PC-9 (cell line): Measurements from ENCODE around the gene TBC1D25. TPM values are rescaled to one million over a fixed set of nuclear protein-coding genes. Genes with fewer than 3 reads are reported as not detected.

ENCODE experiments used
- BruUV-seq: library from RNA; stranded (reverse); fragments of 400-500 nt; replicated peaks from 2 replicates; lab custom pipeline; 2021; lab: Mats Ljungman, UMichigan
- CTCF ChIA-PET: fragments of 300-600 bp; sonication (Branson Sonifier 250); formaldehyde crosslinking; loops from one replicate; lab custom pipeline; 2022; ENCODE audit warnings: antibody characterized with exemption; lab: Charles Lee
- POLR2A ChIA-PET: fragments of 300-600 bp; sonication (Branson Sonifier 250); formaldehyde crosslinking; loops from one replicate; lab custom pipeline; 2022; ENCODE audit warnings: antibody characterized with exemption; ENCODE audit not compliant: unreplicated experiment; lab: Charles Lee
- DNase-seq, 2 experiments: peaks; one replicate each; pipeline versions ENCODE4 v3.0.0 to v3.0.0-alpha.2; 2015 to 2022; ENCODE audit warnings: mixed read lengths in 1 of 2
- H2AFZ ChIP-seq: fragments of 200-600 bp; sonication (generic); 2 replicates; pipeline ENCODE4 v1.8.1; 2017; ENCODE audit warnings: antibody characterized with exemption
- H3F3A ChIP-seq: fragments of 200-600 bp; sonication (generic); 2 replicates; pipeline ENCODE4 v1.8.1; 2017; ENCODE audit warnings: antibody characterized with exemption, mild to moderate bottlenecking, low read depth; ENCODE audit not compliant: insufficient read depth
- H3K27ac ChIP-seq: fragments of 200-600 bp; sonication (generic); 2 replicates; pipeline ENCODE4 v1.6.1; 2016; ENCODE audit warnings: mixed run types
- H3K27me3 ChIP-seq: fragments of 200-600 bp; sonication (generic); 2 replicates; pipeline ENCODE4 v1.6.1; 2016; ENCODE audit warnings: low read depth, mixed run types; ENCODE audit not compliant: insufficient read depth
- H3K36me3 ChIP-seq: fragments of 200-600 bp; sonication (generic); 2 replicates; pipeline ENCODE4 v1.6.1; 2016; ENCODE audit warnings: low read depth, mixed run types
- H3K4me1 ChIP-seq: fragments of 200-600 bp; sonication (generic); replicated peaks from 2 replicates; pipeline ENCODE4 v1.6.1; 2016; ENCODE audit warnings: mixed run types; ENCODE audit not compliant: insufficient read depth
- H3K4me2 ChIP-seq: fragments of 200-600 bp; sonication (generic); 2 replicates; pipeline ENCODE4 v1.6.1; 2017; ENCODE audit warnings: mixed run types
- H3K4me3 ChIP-seq: fragments of 200-600 bp; sonication (generic); 2 replicates; pipeline ENCODE4 v1.6.1; 2016; ENCODE audit warnings: mixed run types
- H3K79me2 ChIP-seq: fragments of 200-600 bp; sonication (generic); 2 replicates; pipeline ENCODE4 v1.6.1; 2017; ENCODE audit warnings: low read depth, mixed run types
- H3K9me2 ChIP-seq: fragments of 200-600 bp; sonication (generic); 2 replicates; pipeline ENCODE4 v1.8.1; 2017; ENCODE audit warnings: mild to moderate bottlenecking; ENCODE audit not compliant: insufficient read depth
- H3K9me3 ChIP-seq: fragments of 200-600 bp; sonication (generic); 2 replicates; pipeline ENCODE4 v1.8.1; 2016; ENCODE audit warnings: low read depth; ENCODE audit not compliant: insufficient read depth
- H4K20me1 ChIP-seq: fragments of 200-600 bp; sonication (generic); 2 replicates; pipeline ENCODE4 v1.8.1; 2017; ENCODE audit not compliant: insufficient read depth
- EZH2 ChIP-seq: fragments of 200-600 bp; sonication (generic); IDR thresholded peaks from 2 replicates; pipeline ENCODE4 v1.8.0; 2017; ENCODE audit warnings: antibody characterized with exemption, low read depth
- intact Hi-C: fragments of 100-400 bp; cut with micrococcal nuclease; formaldehyde crosslinking; loops from one replicate; pipeline ENCODE4 v1.10.0; 2022; ENCODE audit not compliant: unreplicated experiment
- total RNA-seq: library from RNA; stranded (reverse); gene quantifications from 2 replicates; pipeline ENCODE4 v1.2.3, GENCODE V29; 2021
- TF ChIP-seq, protein P1 (sequence below): fragments of 200-600 bp; sonication (generic); conservative IDR thresholded peaks from 2 replicates; pipeline ENCODE4 v1.6.1; 2017; ENCODE audit warnings: mixed run types, antibody characterized with exemption, mild to moderate bottlenecking, moderate library complexity

The TBC1D25 gene
- total RNA-seq, 1 experiment from 2014 or later = 7.4 TPM

DNA sequence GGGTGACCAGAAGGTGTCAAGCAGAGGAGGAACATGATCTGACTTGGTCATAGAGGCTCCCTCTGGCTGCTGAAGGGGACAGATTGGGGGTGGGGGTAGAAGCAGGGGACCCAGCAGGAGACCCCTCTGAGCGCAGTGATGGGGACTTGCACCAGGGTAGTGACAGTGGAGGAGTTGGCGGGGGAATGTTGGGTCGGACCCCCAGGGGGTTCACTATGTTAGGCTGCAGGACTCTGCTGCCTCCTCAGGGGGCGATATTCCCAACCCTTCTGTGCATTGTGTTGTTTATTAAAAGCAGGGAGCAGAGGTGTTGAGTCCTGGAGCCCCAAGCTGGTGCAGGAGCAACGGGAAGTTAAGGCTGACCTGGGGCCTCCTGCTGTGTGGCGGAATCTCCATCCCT lies 66.6 kb downstream of the TBC1D25 start:
- Histone ChIP-seq H3K79me2 (no peaks in the 10 kb centered on the region), H2AFZ (no peak overlapping the region), H4K20me1 (no peaks in the 10 kb centered on the region), H3K36me3 (no peaks in the 10 kb centered on the region), H3K9me3 (no peaks in the 10 kb centered on the region), H3K4me2 (no peak overlapping the region), H3K27ac (no peak overlapping the region), H3K4me1 (no peaks in the 10 kb centered on the region), H3K27me3 (no peaks in the 10 kb centered on the region), H3F3A (no peaks in the 10 kb centered on the region), H3K4me3 (no peak overlapping the region), H3K9me2 (no peaks in the 10 kb centered on the region)
- ChIA-PET CTCF (no interaction called here), POLR2A (no interaction called here)
- DNase-seq = no peak
- no TSS peak for BruUV-seq
- intact Hi-C loops = no loop called here
- TF ChIP-seq EZH2 = no peak
- TF ChIP-seq, protein P1, sequence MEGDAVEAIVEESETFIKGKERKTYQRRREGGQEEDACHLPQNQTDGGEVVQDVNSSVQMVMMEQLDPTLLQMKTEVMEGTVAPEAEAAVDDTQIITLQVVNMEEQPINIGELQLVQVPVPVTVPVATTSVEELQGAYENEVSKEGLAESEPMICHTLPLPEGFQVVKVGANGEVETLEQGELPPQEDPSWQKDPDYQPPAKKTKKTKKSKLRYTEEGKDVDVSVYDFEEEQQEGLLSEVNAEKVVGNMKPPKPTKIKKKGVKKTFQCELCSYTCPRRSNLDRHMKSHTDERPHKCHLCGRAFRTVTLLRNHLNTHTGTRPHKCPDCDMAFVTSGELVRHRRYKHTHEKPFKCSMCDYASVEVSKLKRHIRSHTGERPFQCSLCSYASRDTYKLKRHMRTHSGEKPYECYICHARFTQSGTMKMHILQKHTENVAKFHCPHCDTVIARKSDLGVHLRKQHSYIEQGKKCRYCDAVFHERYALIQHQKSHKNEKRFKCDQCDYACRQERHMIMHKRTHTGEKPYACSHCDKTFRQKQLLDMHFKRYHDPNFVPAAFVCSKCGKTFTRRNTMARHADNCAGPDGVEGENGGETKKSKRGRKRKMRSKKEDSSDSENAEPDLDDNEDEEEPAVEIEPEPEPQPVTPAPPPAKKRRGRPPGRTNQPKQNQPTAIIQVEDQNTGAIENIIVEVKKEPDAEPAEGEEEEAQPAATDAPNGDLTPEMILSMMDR = no peak

DNA sequence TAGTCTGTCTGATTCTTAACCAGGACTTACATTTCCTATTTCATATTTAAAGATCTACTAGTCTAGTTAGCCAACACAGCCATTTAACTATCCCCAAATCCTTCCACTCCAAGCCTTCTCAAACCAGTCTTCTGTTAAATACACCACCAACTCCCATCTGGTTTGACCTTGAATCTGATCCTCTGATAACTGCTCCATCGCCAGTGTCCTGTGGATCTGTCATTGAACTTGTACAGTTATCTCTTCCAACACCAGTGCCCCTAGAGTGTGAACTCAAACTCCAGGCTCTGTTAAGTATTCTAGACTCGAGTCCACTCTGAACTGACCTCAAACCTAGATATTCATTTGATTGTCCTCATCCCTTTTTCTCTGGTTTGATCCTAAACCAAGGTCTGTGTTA lies 72.2 kb downstream of the TBC1D25 start:
- Histone ChIP-seq H3K27me3 (no peaks in the 10 kb centered on the region), H3K9me2 (no peaks in the 10 kb centered on the region), H3K9me3 (no peaks in the 10 kb centered on the region), H3K36me3 (no peaks in the 10 kb centered on the region), H3F3A (no peaks in the 10 kb centered on the region), H3K79me2 (no peaks in the 10 kb centered on the region), H2AFZ (no peak overlapping the region), H3K4me1 (no peaks in the 10 kb centered on the region; the same call in 1 of the 2 replicates), H3K27ac (no peak overlapping the region), H3K4me3 (no peak overlapping the region), H4K20me1 (no peaks in the 10 kb centered on the region), H3K4me2 (no peak overlapping the region)
- TF ChIP-seq EZH2 = no peak
- TF ChIP-seq, protein P1 = no peak
- no peak for DNase-seq
- ChIA-PET CTCF (no interaction called here), POLR2A (no interaction called here)
- intact Hi-C loops = no loop called here
- BruUV-seq = no TSS peak

Other genes with a start within 250 kb of the TBC1D25 start
- gene SSX3, start 183.0 kb upstream of the TBC1D25 start, total RNA-seq = not detected in 2 replicates
- gene SSX4, start 156.2 kb upstream of the TBC1D25 start, total RNA-seq = not detected in 2 replicates
- not detected in 2 replicates for gene SSX4B, start 127.8 kb upstream of the TBC1D25 start, total RNA-seq
- gene SLC38A5, start 69.5 kb upstream of the TBC1D25 start, total RNA-seq = 0.46 and 1.5 TPM in 2 replicates
- gene FTSJ1, start 63.5 kb upstream of the TBC1D25 start, total RNA-seq = 35.7 and 44.0 TPM in 2 replicates
- 11.9 and 14.1 TPM in 2 replicates for gene PORCN, start 30.7 kb upstream of the TBC1D25 start, total RNA-seq
- 88.1 and 113 TPM in 2 replicates for gene EBP, start 17.9 kb upstream of the TBC1D25 start, total RNA-seq
- 120 and 134 TPM in 2 replicates for gene RBM3, start 34.8 kb downstream of the TBC1D25 start, total RNA-seq
- 28.6 and 43.9 TPM in 2 replicates for gene WDR13, start 57.8 kb downstream of the TBC1D25 start, total RNA-seq
- gene WAS, start 144.1 kb downstream of the TBC1D25 start, total RNA-seq = 0.22 TPM in 1 of 2 replicates, not detected in the other
- gene SUV39H1, start 157.0 kb downstream of the TBC1D25 start, total RNA-seq = 10.5 and 11.7 TPM in 2 replicates
- gene GLOD5, start 222.0 kb downstream of the TBC1D25 start, total RNA-seq = not detected in 2 replicates
- gene GATA1, start 246.9 kb downstream of the TBC1D25 start, total RNA-seq = not detected in 2 replicates